NOMO-1 treated with DMSO at 0.1 percent for 48 hours (cell line): ENCODE data around the gene RNF208.

Source experiments
- DNase-seq: peaks from one replicate; lab custom pipeline; 2025; ENCODE audit not compliant: unreplicated experiment; lab: John Stamatoyannopoulos, UW

Gene RNF208

GRCh38 chr9:137193771-137194170, 28.3 kb downstream of the RNF208 start:
- no peak for DNase-seq

- DNase-seq, result no peak
Observed at GRCh38 chr9:137192859-137193258, 29.2 kb downstream of the RNF208 start.

GRCh38 chr9:137192448-137192780, 29.6 kb downstream of the RNF208 start:
- DNase-seq, result no peak

GRCh38 chr9:137191691-137192447, 30.2 kb downstream of the RNF208 start:
- no peak for DNase-seq

GRCh38 chr9:137191245-137191644, 30.8 kb downstream of the RNF208 start:
- DNase-seq, result no peak

- no peak for DNase-seq
Observed at GRCh38 chr9:137190315-137190856, 31.7 kb downstream of the RNF208 start.

- DNase-seq, result no peak
Observed at GRCh38 chr9:137189297-137190295, 32.4 kb downstream of the RNF208 start.

GRCh38 chr9:137188490-137189296, 33.3 kb downstream of the RNF208 start, which contains the start of the genes ANAPC2 and SSNA1:
Gene ANAPC2, minus strand, starts transcription at chr9:137188560. Its CDS starts 28 bp downstream, at chr9:137188532.
Gene SSNA1, plus strand, starts transcription at chr9:137188676. Its CDS starts 51 bp downstream, at chr9:137188727.
- DNase-seq, result peak; percentile 90

GRCh38 chr9:137188086-137188489, 34.0 kb downstream of the RNF208 start:
- no peak for DNase-seq

- DNase-seq, result no peak
Observed at GRCh38 chr9:137187386-137187785, 34.7 kb downstream of the RNF208 start.

- no peak for DNase-seq
Observed at GRCh38 chr9:137186385-137186784, 35.7 kb downstream of the RNF208 start.

- no peak for DNase-seq
Observed at GRCh38 chr9:137185921-137186320, 36.1 kb downstream of the RNF208 start.

GRCh38 chr9:137184881-137185660, 37.0 kb downstream of the RNF208 start:
- no peak for DNase-seq

- DNase-seq, result no peak
Observed at GRCh38 chr9:137183980-137184595, 38.0 kb downstream of the RNF208 start.

GRCh38 chr9:137182836-137183235, 39.2 kb downstream of the RNF208 start:
- DNase-seq, result no peak

GRCh38 chr9:137181680-137182079, 40.4 kb downstream of the RNF208 start:
- no peak for DNase-seq

GRCh38 chr9:137180491-137180890, 41.5 kb downstream of the RNF208 start:
- DNase-seq, result no peak

- no peak for DNase-seq
Observed at GRCh38 chr9:137179761-137180160, 42.3 kb downstream of the RNF208 start.

- DNase-seq, result no peak
Observed at GRCh38 chr9:137178939-137179630, 43.0 kb downstream of the RNF208 start.
